GM23338 (cell line): ENCODE data around the gene TMEM178B. TPM values are rescaled to one million over a fixed set of nuclear protein-coding genes. Genes with fewer than 3 reads are reported as not detected.

ENCODE experiments used
- ATAC-seq: fragments of 200-7000 bp; cut with Tn5 transposase; 3 replicates; pipeline ENCODE4 v1.9.1; 2020
- DNase-seq: peaks from one replicate; pipeline ENCODE4 v3.0.0-alpha.2; 2015; ENCODE audit warnings: low spot score
- H2AFZ ChIP-seq: fragments of 200-600 bp; sonication (generic); 2 replicates; pipeline ENCODE4 v1.8.0; 2016; ENCODE audit warnings: antibody characterized with exemption, mild to moderate bottlenecking, moderate library complexity
- H3F3A ChIP-seq: fragments of 200-600 bp; sonication (generic); replicated peaks from 2 replicates; pipeline ENCODE4 v1.8.0; 2017; ENCODE audit warnings: antibody characterized with exemption, mixed run types, low read depth
- H3K27ac ChIP-seq: fragments of 200-600 bp; sonication (generic); 2 replicates; pipeline ENCODE4 v1.6.1; 2016; ENCODE audit warnings: low read depth
- H3K27me3 ChIP-seq: fragments of 200-600 bp; sonication (generic); 2 replicates; pipeline ENCODE4 v1.8.0; 2016; ENCODE audit warnings: mild to moderate bottlenecking, mixed run types, moderate library complexity; ENCODE audit not compliant: insufficient read depth
- H3K36me3 ChIP-seq: fragments of 200-600 bp; sonication (generic); 2 replicates; pipeline ENCODE4 v1.8.0; 2016; ENCODE audit warnings: mild to moderate bottlenecking; ENCODE audit not compliant: insufficient read depth
- H3K4me1 ChIP-seq: fragments of 200-600 bp; sonication (generic); 2 replicates; pipeline ENCODE4 v1.8.0; 2016; ENCODE audit warnings: mild to moderate bottlenecking, moderate library complexity; ENCODE audit not compliant: insufficient read depth
- H3K4me2 ChIP-seq: fragments of 200-600 bp; sonication (generic); 2 replicates; pipeline ENCODE4 v1.7.1; 2017; ENCODE audit warnings: mixed run types
- H3K4me3 ChIP-seq: fragments of 200-600 bp; sonication (generic); 2 replicates; pipeline ENCODE4 v1.6.1; 2016; ENCODE audit warnings: mixed run types
- H3K79me2 ChIP-seq: fragments of 200-600 bp; sonication (generic); replicated peaks from 2 replicates; pipeline ENCODE4 v1.8.0; 2017; ENCODE audit warnings: mild to moderate bottlenecking; ENCODE audit not compliant: insufficient read depth
- H3K9me2 ChIP-seq: fragments of 200-600 bp; sonication (generic); 2 replicates; pipeline ENCODE4 v1.8.0; 2017; ENCODE audit not compliant: insufficient read depth
- H4K20me1 ChIP-seq: fragments of 200-600 bp; sonication (generic); replicated peaks from 2 replicates; pipeline ENCODE4 v1.8.0; 2017; ENCODE audit warnings: mild to moderate bottlenecking; ENCODE audit not compliant: insufficient read depth
- H3K27ac Mint-ChIP-seq: 2 replicates; pipeline ENCODE4 v1.8.0; 2020; ENCODE audit warnings: inconsistent platforms, mild to moderate bottlenecking, moderate library complexity, mixed read lengths
- H3K27me3 Mint-ChIP-seq: 3 replicates; pipeline ENCODE4 v1.8.0; 2022; ENCODE audit warnings: low read depth, mild to moderate bottlenecking, moderate library complexity, mixed read lengths, inconsistent platforms; ENCODE audit not compliant: insufficient read depth, poor library complexity
- H3K36me3 Mint-ChIP-seq: 3 replicates; pipeline ENCODE4 v1.8.0; 2021; ENCODE audit warnings: low read depth, mild to moderate bottlenecking, inconsistent platforms, moderate library complexity, mixed read lengths
- H3K4me1 Mint-ChIP-seq: 3 replicates; pipeline ENCODE4 v1.8.0; 2020; ENCODE audit warnings: mild to moderate bottlenecking, inconsistent platforms, mixed read lengths
- H3K4me3 Mint-ChIP-seq: 3 replicates; pipeline ENCODE4 v1.8.0; 2021; ENCODE audit warnings: moderate library complexity, mild to moderate bottlenecking, inconsistent platforms, mixed read lengths
- H3K9me3 Mint-ChIP-seq: 3 replicates; pipeline ENCODE4 v1.8.0; 2020; ENCODE audit warnings: moderate library complexity, mild to moderate bottlenecking, inconsistent platforms, mixed read lengths
- CREB1 ChIP-seq: fragments of 250-450 bp; sonication (Bioruptor Pico); IDR thresholded peaks from 2 replicates; pipeline ENCODE4 v1.5.0; 2020; ENCODE audit warnings: low read depth, mild to moderate bottlenecking, moderate library complexity
- EZH2 ChIP-seq: fragments of 200-600 bp; sonication (generic); IDR thresholded peaks from one replicate; pipeline ENCODE4 v1.8.0; 2017; ENCODE audit warnings: antibody characterized with exemption, mild to moderate bottlenecking, low read depth; ENCODE audit not compliant: unreplicated experiment
- EZH2phosphoT487 ChIP-seq: fragments of 200-600 bp; sonication (generic); IDR thresholded peaks from one replicate; pipeline ENCODE4 v1.8.1; 2018; ENCODE audit warnings: antibody characterized with exemption; ENCODE audit not compliant: unreplicated experiment
- JUNB ChIP-seq: IDR thresholded peaks from one replicate; pipeline ENCODE4 v1.6.1; 2016; ENCODE audit warnings: antibody characterized with exemption; ENCODE audit not compliant: unreplicated experiment
- NANOG ChIP-seq: IDR thresholded peaks from 2 replicates; pipeline ENCODE4 v1.6.1; 2016; ENCODE audit warnings: antibody characterized with exemption, borderline replicate concordance
- POLR2AphosphoS5 ChIP-seq: IDR thresholded peaks from 2 replicates; pipeline ENCODE4 v1.6.1; 2016; ENCODE audit warnings: antibody characterized with exemption, low read depth
- STAT1 ChIP-seq: IDR thresholded peaks from one replicate; pipeline ENCODE4 v1.6.1; 2016; ENCODE audit warnings: antibody characterized with exemption; ENCODE audit not compliant: unreplicated experiment
- ZNF114 ChIP-seq: fragments of 250-450 bp; sonication (Bioruptor Pico); IDR thresholded peaks from 2 replicates; pipeline ENCODE4 v1.5.0; 2020; ENCODE audit warnings: mild to moderate bottlenecking, moderate library complexity
- ZNF331 ChIP-seq: fragments of 250-450 bp; sonication (Bioruptor Pico); IDR thresholded peaks from 2 replicates; pipeline ENCODE4 v1.5.0; 2020; ENCODE audit warnings: low read depth, mild to moderate bottlenecking, moderate library complexity
- polyA plus RNA-seq: library from polyadenylated mRNA; unstranded; fragments of >200 nt; fragmentation: Nextera tagmentation; extraction: Ambion mirVana; gene quantifications from 2 replicates; pipeline ENCODE4 v1.2.1, GENCODE V29; 2016
- total RNA-seq: library from RNA; depleted of rRNA; stranded (reverse); fragments of >200 nt; shearing (Covaris generic); gene quantifications from 2 replicates; pipeline ENCODE4 v1.2.3, GENCODE V29; 2014
- TF ChIP-seq, protein P1 (sequence below), 2 experiments: fragments of 200-600 bp in 1 of 2; sonication (generic) in 1 of 2; conservative IDR thresholded peaks; 2 replicates each; pipeline versions ENCODE4 v1.5.1 to v1.6.1; 2016 to 2017; ENCODE audit warnings: antibody characterized with exemption in 2 of 2, low read depth in 2 of 2, mild to moderate bottlenecking in 2 of 2, moderate library complexity in 1 of 2
- TF ChIP-seq, protein P2 (sequence below): fragments of 250-450 bp; sonication (Bioruptor Pico); IDR thresholded peaks from 2 replicates; pipeline ENCODE4 v1.5.0; 2020; ENCODE audit warnings: mild to moderate bottlenecking, moderate library complexity
- TF ChIP-seq, protein P3 (sequence below): IDR thresholded peaks from one replicate; pipeline ENCODE4 v1.6.1; 2018; ENCODE audit warnings: antibody characterized with exemption; ENCODE audit not compliant: unreplicated experiment
- TF ChIP-seq, protein P4 (sequence below): IDR thresholded peaks from 2 replicates; pipeline ENCODE4 v1.6.1; 2016; ENCODE audit warnings: antibody characterized with exemption

The TMEM178B gene
- total and polyA plus RNA-seq, 2 experiments from 2014 or later: 4.9 to 15.6 TPM

DNA sequence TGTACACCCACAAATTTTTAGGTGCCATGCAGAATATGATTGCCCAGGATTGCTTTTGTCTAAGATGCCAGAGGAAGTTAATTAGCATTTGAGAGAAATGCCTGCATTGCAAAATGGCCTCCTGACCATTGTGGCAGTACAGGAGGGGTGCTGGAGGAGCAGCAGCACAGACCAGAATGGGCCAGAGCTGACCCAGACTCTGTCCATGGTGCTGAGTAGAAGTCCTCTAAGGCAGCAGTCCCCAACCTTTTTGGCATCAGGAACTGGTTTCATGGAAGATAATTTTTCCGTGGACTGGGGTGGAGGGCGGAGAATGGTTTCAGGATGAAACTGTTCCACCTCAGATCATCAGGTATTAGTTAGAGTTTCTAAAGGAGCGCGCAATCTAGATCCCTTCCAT is 259.6 kb downstream of the TMEM178B start:
- no peaks in the 10 kb centered on the region for H3K79me2 ChIP-seq
- Mint-ChIP-seq H3K4me3 (no peak overlapping the region), H3K27me3 (peaks cover 5% of the 10 kb centered on the region), H3K27ac (no peak overlapping the region), H3K9me3 (peaks cover 5% of the 10 kb centered on the region), H3K36me3 (peaks cover 10% of the 10 kb centered on the region), H3K4me1 (peaks cover 27% of the 10 kb centered on the region)
- H3K27me3 ChIP-seq: no peaks in the 10 kb centered on the region
- DNase-seq (peak; percentile 85), ATAC-seq (peak; percentile 99)
- no peaks in the 10 kb centered on the region; the same call in 1 of the 2 replicates for H4K20me1 ChIP-seq
- H3K4me3 ChIP-seq: no peak overlapping the region
- H3K27ac ChIP-seq: no peak overlapping the region
- no peak overlapping the region for H2AFZ ChIP-seq
- H3K4me2 ChIP-seq: no peak overlapping the region
- H3K4me1 ChIP-seq: peaks cover 22% of the 10 kb centered on the region
- no peaks in the 10 kb centered on the region for H3F3A ChIP-seq
- H3K9me2 ChIP-seq: peaks cover 32% of the 10 kb centered on the region; the same call in 1 of the 2 replicates
- TF ChIP-seq, protein P1, sequence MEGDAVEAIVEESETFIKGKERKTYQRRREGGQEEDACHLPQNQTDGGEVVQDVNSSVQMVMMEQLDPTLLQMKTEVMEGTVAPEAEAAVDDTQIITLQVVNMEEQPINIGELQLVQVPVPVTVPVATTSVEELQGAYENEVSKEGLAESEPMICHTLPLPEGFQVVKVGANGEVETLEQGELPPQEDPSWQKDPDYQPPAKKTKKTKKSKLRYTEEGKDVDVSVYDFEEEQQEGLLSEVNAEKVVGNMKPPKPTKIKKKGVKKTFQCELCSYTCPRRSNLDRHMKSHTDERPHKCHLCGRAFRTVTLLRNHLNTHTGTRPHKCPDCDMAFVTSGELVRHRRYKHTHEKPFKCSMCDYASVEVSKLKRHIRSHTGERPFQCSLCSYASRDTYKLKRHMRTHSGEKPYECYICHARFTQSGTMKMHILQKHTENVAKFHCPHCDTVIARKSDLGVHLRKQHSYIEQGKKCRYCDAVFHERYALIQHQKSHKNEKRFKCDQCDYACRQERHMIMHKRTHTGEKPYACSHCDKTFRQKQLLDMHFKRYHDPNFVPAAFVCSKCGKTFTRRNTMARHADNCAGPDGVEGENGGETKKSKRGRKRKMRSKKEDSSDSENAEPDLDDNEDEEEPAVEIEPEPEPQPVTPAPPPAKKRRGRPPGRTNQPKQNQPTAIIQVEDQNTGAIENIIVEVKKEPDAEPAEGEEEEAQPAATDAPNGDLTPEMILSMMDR (conservative IDR thresholded peaks at IDR 0.05; ENCODE audit: low read depth in 2 of 2): no peak
- no peak for TF ChIP-seq CREB1 (CRISPR knock-in tag)
- no peak for TF ChIP-seq EZH2
- no peak for TF ChIP-seq NANOG
- TF ChIP-seq ZNF331: no peak
- TF ChIP-seq EZH2phosphoT487: no peak
- TF ChIP-seq STAT1: no peak
- TF ChIP-seq, protein P2, sequence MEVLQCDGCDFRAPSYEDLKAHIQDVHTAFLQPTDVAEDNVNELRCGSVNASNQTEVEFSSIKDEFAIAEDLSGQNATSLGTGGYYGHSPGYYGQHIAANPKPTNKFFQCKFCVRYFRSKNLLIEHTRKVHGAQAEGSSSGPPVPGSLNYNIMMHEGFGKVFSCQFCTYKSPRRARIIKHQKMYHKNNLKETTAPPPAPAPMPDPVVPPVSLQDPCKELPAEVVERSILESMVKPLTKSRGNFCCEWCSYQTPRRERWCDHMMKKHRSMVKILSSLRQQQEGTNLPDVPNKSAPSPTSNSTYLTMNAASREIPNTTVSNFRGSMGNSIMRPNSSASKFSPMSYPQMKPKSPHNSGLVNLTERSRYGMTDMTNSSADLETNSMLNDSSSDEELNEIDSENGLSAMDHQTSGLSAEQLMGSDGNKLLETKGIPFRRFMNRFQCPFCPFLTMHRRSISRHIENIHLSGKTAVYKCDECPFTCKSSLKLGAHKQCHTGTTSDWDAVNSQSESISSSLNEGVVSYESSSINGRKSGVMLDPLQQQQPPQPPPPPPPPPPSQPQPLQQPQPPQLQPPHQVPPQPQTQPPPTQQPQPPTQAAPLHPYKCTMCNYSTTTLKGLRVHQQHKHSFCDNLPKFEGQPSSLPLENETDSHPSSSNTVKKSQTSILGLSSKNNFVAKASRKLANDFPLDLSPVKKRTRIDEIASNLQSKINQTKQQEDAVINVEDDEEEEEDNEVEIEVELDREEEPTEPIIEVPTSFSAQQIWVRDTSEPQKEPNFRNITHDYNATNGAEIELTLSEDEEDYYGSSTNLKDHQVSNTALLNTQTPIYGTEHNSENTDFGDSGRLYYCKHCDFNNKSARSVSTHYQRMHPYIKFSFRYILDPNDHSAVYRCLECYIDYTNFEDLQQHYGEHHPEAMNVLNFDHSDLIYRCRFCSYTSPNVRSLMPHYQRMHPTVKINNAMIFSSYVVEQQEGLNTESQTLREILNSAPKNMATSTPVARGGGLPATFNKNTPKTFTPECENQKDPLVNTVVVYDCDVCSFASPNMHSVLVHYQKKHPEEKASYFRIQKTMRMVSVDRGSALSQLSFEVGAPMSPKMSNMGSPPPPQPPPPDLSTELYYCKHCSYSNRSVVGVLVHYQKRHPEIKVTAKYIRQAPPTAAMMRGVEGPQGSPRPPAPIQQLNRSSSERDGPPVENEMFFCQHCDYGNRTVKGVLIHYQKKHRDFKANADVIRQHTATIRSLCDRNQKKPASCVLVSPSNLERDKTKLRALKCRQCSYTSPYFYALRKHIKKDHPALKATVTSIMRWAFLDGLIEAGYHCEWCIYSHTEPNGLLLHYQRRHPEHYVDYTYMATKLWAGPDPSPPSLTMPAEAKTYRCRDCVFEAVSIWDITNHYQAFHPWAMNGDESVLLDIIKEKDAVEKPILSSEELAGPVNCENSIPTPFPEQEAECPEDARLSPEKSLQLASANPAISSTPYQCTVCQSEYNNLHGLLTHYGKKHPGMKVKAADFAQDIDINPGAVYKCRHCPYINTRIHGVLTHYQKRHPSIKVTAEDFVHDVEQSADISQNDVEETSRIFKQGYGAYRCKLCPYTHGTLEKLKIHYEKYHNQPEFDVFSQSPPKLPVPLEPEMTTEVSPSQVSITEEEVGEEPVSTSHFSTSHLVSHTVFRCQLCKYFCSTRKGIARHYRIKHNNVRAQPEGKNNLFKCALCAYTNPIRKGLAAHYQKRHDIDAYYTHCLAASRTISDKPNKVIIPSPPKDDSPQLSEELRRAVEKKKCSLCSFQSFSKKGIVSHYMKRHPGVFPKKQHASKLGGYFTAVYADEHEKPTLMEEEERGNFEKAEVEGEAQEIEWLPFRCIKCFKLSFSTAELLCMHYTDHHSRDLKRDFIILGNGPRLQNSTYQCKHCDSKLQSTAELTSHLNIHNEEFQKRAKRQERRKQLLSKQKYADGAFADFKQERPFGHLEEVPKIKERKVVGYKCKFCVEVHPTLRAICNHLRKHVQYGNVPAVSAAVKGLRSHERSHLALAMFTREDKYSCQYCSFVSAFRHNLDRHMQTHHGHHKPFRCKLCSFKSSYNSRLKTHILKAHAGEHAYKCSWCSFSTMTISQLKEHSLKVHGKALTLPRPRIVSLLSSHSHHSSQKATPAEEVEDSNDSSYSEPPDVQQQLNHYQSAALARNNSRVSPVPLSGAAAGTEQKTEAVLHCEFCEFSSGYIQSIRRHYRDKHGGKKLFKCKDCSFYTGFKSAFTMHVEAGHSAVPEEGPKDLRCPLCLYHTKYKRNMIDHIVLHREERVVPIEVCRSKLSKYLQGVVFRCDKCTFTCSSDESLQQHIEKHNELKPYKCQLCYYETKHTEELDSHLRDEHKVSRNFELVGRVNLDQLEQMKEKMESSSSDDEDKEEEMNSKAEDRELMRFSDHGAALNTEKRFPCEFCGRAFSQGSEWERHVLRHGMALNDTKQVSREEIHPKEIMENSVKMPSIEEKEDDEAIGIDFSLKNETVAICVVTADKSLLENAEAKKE: peak; percentile 89
- no peak for TF ChIP-seq JUNB
- TF ChIP-seq POLR2AphosphoS5: no peak
- no peak for TF ChIP-seq ZNF114 (CRISPR knock-in tag)
- TF ChIP-seq, protein P3, sequence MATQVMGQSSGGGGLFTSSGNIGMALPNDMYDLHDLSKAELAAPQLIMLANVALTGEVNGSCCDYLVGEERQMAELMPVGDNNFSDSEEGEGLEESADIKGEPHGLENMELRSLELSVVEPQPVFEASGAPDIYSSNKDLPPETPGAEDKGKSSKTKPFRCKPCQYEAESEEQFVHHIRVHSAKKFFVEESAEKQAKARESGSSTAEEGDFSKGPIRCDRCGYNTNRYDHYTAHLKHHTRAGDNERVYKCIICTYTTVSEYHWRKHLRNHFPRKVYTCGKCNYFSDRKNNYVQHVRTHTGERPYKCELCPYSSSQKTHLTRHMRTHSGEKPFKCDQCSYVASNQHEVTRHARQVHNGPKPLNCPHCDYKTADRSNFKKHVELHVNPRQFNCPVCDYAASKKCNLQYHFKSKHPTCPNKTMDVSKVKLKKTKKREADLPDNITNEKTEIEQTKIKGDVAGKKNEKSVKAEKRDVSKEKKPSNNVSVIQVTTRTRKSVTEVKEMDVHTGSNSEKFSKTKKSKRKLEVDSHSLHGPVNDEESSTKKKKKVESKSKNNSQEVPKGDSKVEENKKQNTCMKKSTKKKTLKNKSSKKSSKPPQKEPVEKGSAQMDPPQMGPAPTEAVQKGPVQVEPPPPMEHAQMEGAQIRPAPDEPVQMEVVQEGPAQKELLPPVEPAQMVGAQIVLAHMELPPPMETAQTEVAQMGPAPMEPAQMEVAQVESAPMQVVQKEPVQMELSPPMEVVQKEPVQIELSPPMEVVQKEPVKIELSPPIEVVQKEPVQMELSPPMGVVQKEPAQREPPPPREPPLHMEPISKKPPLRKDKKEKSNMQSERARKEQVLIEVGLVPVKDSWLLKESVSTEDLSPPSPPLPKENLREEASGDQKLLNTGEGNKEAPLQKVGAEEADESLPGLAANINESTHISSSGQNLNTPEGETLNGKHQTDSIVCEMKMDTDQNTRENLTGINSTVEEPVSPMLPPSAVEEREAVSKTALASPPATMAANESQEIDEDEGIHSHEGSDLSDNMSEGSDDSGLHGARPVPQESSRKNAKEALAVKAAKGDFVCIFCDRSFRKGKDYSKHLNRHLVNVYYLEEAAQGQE: peak; percentile 94
- TF ChIP-seq, protein P4, sequence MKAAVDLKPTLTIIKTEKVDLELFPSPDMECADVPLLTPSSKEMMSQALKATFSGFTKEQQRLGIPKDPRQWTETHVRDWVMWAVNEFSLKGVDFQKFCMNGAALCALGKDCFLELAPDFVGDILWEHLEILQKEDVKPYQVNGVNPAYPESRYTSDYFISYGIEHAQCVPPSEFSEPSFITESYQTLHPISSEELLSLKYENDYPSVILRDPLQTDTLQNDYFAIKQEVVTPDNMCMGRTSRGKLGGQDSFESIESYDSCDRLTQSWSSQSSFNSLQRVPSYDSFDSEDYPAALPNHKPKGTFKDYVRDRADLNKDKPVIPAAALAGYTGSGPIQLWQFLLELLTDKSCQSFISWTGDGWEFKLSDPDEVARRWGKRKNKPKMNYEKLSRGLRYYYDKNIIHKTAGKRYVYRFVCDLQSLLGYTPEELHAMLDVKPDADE: no peak
- H3K36me3 ChIP-seq: no peaks in the 10 kb centered on the region; the same call in 1 of the 2 replicates
